ENCODE data around the gene AFAP1L1. TPM values are rescaled to one million over a fixed set of nuclear protein-coding genes. Genes with fewer than 3 reads are reported as not detected.
A peak's percentile ranks its signal among the peaks of the same experiment; 100 is the strongest.
"Not testable (repeated sequence)": the region's sequence is repeated elsewhere in the genome, so short reads cannot be mapped to it uniquely, and the experiment has no call there.

The AFAP1L1 gene
- total RNA-seq, 1 experiment from 2014 or later, result 2.3 TPM

GRCh38 chr5:149260761-149261160 is 10.9 kb upstream of the AFAP1L1 start:
- DNase-seq (ENCODE audit: extremely low read depth, low read depth), result no peak

- no peak for DNase-seq (ENCODE audit: extremely low read depth, low read depth)
Observed at GRCh38 chr5:149261246-149261645, 10.4 kb upstream of the AFAP1L1 start.

- DNase-seq (ENCODE audit: extremely low read depth, low read depth), result no peak
Observed at GRCh38 chr5:149262315-149262714, 9.3 kb upstream of the AFAP1L1 start.

- no peak for DNase-seq (ENCODE audit: extremely low read depth, low read depth)
Observed at GRCh38 chr5:149264439-149265067, 7.1 kb upstream of the AFAP1L1 start.

- no peak for DNase-seq (ENCODE audit: extremely low read depth, low read depth)
Observed at GRCh38 chr5:149265068-149265465, 6.6 kb upstream of the AFAP1L1 start.

- no peak for DNase-seq (ENCODE audit: extremely low read depth, low read depth)
Observed at GRCh38 chr5:149265597-149265996, 6.1 kb upstream of the AFAP1L1 start.

GRCh38 chr5:149267241-149267973 is 4.3 kb upstream of the AFAP1L1 start:
- DNase-seq (ENCODE audit: extremely low read depth, low read depth), result no peak

- DNase-seq (ENCODE audit: extremely low read depth, low read depth), result peak; percentile 66
Observed at GRCh38 chr5:149268928-149269557, 2.6 kb upstream of the AFAP1L1 start.

- DNase-seq (ENCODE audit: extremely low read depth, low read depth), result no peak
Observed at GRCh38 chr5:149271195-149271715, 404 bp upstream of the AFAP1L1 start.

- DNase-seq (ENCODE audit: extremely low read depth, low read depth), result not testable (repeated sequence)
Observed at GRCh38 chr5:149272781-149273180, 1.1 kb downstream of the AFAP1L1 start.

GRCh38 chr5:149273237-149273636 is 1.6 kb downstream of the AFAP1L1 start:
- DNase-seq (ENCODE audit: extremely low read depth, low read depth), result no peak

- no peak for DNase-seq (ENCODE audit: extremely low read depth, low read depth)
Observed at GRCh38 chr5:149273950-149274349, 2.3 kb downstream of the AFAP1L1 start.

- no peak for DNase-seq (ENCODE audit: extremely low read depth, low read depth)
Observed at GRCh38 chr5:149274939-149275338, 3.3 kb downstream of the AFAP1L1 start.

- DNase-seq (ENCODE audit: extremely low read depth, low read depth), result no peak
Observed at GRCh38 chr5:149277801-149278200, 6.1 kb downstream of the AFAP1L1 start.

- no peak for DNase-seq (ENCODE audit: extremely low read depth, low read depth)
Observed at GRCh38 chr5:149278451-149279210, 7.0 kb downstream of the AFAP1L1 start.

GRCh38 chr5:149279661-149280060 is 8.0 kb downstream of the AFAP1L1 start:
- no peak for DNase-seq (ENCODE audit: extremely low read depth, low read depth)

GRCh38 chr5:149280124-149280523 is 8.5 kb downstream of the AFAP1L1 start:
- no peak for DNase-seq (ENCODE audit: extremely low read depth, low read depth)

- no peak for DNase-seq (ENCODE audit: extremely low read depth, low read depth)
Observed at GRCh38 chr5:149280802-149281201, 9.1 kb downstream of the AFAP1L1 start.

GRCh38 chr5:149282027-149282965 is 10.6 kb downstream of the AFAP1L1 start:
- DNase-seq (ENCODE audit: extremely low read depth, low read depth), result no peak

- no peak for DNase-seq (ENCODE audit: extremely low read depth, low read depth)
Observed at GRCh38 chr5:149282966-149283332, 11.3 kb downstream of the AFAP1L1 start.
